Erythroblast (primary cell): ENCODE measurements around the gene OGFRL1.
"Not testable (repeated sequence)": the region's sequence is repeated elsewhere in the genome, so short reads cannot be mapped to it uniquely, and the experiment has no call there.

Experiments
- DNase-seq, 2 experiments: peaks; one replicate each; lab custom pipeline; 2025; lab: John Stamatoyannopoulos, UW
- GATA1 ChIP-seq: IDR thresholded peaks from 2 replicates; pipeline ENCODE4 v1.6.1; 2011; ENCODE audit warnings: low read depth, mild to moderate bottlenecking, control low read depth, low read length, moderate library complexity
- POLR2A ChIP-seq: IDR thresholded peaks from 2 replicates; pipeline ENCODE4 v1.6.1; 2011; ENCODE audit warnings: mild to moderate bottlenecking, low read length

The OGFRL1 gene

DNA sequence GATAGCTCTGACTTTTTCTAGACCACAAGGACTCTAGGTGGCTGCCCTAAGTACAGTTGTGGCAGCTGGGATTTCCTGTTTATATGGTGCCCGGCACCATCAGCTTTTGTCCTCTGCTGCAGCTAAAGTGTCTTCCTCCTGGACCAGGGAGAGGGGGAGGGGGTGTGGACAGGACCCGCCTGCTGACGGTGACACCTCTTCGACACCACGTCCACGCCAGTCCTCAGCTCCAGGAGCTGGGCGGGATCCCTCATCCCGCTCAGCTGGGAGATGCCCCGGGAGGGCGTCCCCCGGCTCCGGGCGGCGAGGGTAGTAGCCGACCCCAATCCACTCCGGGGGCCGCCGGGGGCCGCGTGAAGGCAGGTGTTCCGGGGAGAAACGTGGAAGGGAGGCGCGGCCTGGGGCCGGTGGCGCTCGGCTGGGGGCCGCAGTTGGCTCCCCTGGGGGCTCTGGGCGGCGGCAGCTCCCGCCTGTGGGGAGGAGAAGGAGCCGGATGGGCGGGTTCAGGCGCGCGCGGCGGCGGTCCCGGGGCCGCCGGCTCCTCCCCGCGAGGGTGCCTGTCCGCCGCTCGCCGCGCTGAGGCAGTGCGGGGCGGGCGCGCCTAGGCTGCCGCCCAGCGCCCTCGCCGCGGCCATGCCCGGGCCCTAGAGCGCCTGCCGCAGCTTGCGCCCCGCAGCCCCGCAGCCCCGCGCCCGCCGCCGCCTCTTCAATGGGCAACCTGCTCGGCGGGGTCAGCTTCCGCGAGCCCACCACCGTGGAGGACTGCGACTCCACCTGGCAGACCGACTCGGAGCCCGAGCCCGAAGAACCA lies at the start of gene OGFRL1:
Gene OGFRL1, plus strand, starts transcription at position 584 of the 811 bp plus-strand sequence. Its CDS starts 126 bp downstream, at position 710.
- TF ChIP-seq GATA1 (no peak), POLR2A (peak; percentile 47)

DNA sequence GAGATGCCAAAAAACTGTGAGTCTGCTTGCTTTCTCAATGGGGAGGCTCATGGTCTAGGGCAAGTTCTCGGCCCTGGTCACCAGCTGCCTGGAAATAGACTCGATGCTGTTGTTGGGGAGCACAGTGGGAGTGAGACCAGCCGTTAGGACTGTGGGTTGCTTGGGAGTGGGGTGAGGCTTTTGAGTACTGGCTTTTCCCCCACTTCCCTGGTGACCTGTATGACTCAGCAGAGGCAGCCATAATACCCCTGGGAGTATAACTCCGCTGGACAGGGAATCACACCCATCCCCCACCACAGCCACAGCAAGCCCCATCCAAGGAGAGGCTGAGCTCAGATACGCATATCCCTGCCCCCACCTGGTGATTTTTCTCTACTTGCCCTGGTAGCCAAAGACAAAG lies 48.9 kb upstream of the OGFRL1 start:
- DNase-seq = no peak
- TF ChIP-seq GATA1 (no peak), POLR2A (no peak)

More for the DNA sequence above, at the start of gene OGFRL1:
- peak; percentile 75 to 83 for DNase-seq

DNA sequence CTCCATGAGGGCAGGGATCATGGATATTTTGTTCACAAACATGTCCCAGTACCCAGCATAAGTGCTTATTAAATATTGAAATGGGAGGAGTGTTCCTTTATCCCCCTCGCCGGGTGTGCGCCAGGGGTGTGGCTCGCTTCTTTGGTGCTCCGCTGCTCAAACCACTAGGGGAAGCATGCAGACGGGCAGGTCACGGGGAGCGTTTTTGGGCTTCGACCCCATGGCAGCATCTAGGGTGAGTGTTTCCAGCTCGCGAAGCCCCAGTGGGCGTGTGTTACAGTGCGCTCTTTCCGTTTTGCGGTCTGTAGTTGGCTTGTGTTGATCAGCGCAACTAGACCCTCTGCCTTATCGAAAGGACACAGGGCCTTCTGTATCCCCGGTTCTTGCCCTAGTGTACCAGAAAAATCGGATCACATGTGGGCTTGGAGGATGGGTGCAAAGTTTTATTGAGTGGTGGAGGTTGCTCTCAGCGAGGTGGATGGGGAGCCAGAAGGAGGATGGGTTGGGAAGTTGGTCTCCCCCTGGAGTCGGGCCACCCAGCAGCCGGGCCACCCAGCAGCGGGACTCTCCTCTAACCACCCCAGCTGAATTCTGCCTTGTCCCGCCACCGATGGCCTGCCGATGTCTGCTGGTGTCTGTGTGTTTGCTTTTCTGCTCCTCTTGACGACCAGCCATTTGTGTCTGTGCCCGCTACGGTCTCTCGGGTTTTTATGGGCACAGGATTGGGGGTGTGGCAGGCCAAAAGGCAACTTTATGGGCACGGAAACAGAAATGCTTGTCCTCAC lies 43.2 kb upstream of the OGFRL1 start:
- TF ChIP-seq POLR2A = no peak
- TF ChIP-seq GATA1 = no peak
- no peak for DNase-seq

DNA sequence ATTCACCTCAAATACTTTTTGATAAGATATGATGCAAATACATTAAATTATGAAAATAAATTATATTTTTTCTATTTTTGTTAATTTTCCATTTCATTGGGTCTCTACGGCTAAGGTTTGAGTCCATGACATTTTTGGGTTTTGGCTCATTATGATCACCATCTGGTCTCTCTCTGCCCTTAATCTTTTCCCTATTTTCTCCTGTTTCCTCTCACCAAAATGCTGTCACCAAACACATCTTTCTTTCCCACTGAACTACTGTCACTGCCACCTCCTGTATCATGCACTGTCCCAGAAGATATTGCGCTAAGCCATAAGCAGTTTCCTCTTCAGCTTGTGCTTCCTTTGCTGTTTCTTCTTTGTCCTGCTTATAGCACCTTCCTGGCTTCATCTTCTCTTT lies 42.0 kb upstream of the OGFRL1 start:
- no peak for DNase-seq
- TF ChIP-seq POLR2A (no peak), GATA1 (no peak)

DNA sequence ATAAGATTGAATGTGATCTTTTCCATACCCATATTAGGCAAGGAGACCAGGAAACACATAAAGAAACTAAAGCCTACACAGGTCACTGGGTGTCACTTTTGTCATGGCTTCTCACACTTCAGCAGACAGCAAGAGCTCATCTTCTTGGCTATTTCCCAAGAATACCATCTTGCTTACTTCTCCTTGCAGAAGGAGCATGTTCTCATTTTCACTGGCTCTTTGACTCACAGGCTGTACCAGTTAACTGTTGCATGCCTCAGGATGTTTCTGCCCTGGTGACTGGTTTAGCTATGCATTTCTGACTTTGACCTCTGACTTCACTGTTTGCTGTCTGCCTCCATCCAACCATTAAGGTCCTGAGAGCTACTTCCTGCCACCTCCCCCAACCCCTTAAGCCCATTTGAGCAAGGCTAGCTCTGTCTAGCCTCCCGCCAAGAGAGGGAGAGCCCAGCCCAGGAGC lies 40.3 kb upstream of the OGFRL1 start:
- no peak for DNase-seq
- TF ChIP-seq GATA1 (no peak), POLR2A (no peak)

DNA sequence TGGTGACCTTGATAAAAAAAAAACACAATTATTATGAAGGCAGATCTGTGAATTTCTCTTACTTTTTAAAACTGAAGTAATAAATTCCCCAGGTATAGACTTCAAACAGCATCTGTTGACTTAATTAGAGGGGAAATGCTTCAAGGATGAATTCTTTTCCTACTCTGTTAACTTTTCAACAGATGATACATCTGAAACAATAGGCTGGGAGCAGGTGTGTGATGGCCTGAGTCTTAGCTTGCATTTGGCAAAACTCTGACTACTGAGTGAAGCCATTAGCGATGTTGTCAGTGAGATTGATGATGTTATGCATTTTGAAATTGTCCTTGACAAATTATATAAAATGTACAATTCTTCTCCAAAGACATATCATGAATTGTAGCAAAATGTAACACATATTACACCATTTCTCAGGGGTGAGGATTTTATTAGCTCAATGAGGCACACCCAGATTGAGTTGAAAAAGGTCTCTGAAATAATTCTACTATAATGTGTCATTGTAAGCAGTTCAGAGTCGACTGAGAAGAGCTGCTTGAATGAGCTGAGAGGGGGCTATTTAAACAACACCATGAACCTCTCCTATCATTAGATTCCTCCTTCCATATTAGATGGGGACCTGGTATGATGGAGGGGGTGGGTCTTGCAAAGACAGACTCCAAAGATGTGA lies 39.6 kb upstream of the OGFRL1 start:
- TF ChIP-seq POLR2A (no peak), GATA1 (no peak)

DNA sequence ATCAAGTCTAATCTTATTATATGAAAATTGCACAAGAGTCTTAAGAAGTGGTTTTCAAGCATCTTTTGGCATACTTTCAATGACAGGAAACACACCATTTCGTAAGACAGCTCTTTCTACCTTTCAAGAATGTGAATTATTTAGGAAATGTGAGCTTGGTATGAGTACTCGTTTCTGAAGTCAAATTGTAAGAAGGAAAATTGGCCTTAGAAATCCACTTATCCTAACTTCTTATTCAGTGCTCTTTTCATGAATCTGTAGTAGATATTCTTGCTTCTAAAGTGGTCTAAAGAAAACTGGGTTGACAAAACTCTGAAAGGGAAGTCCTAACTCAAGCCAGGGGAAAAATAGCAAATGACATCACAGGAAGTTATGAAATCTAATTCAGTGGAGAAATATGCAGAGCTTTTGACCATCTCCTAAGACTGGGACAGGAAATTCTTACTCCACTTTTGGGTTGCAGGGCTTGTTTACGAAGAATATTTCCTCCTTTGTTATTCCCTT lies 38.5 kb upstream of the OGFRL1 start:
- TF ChIP-seq GATA1 (no peak), POLR2A (no peak)
- DNase-seq = no peak

More for the DNA sequence above, 39.6 kb upstream of the OGFRL1 start:
- no peak for DNase-seq

DNA sequence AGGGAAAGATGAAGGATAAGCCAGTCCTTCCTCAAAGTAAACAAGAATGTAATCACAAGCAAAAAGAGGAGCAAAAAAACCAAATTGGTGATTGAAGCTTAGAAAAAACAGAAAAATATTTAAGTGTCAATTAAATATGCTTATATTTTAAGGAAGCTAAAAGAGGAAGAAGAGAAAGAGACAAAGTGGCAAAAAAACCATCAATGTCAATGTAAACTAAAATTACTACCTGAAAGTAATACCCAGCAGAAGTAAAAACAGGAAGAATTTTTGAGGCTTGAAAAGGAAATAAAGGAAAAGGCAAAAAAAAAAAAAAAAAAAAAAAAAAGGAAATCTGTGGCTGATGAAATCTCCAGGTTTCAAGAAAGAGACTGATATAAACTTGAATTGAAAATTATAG lies 36.2 kb upstream of the OGFRL1 start:
- TF ChIP-seq POLR2A = no peak
- no peak for TF ChIP-seq GATA1
- no peak for DNase-seq

DNA sequence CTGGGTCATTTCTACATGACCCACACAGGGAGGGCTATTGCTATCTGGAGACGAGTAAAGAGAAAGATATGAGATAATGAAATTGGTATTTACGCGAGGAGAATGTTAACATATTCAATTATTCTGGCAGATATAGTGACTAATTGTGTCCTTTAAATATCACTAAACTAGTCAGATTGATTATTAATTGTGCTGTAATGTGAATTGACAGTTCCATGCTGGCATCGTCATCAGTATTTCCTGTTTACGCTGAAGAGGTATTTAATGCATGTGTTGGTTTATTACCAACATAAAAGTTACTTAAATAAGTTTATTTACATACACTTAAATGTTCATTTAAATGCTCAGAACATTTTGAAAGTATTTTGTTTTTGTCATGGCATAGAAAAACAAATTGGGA lies 35.7 kb upstream of the OGFRL1 start:
- DNase-seq = no peak

DNA sequence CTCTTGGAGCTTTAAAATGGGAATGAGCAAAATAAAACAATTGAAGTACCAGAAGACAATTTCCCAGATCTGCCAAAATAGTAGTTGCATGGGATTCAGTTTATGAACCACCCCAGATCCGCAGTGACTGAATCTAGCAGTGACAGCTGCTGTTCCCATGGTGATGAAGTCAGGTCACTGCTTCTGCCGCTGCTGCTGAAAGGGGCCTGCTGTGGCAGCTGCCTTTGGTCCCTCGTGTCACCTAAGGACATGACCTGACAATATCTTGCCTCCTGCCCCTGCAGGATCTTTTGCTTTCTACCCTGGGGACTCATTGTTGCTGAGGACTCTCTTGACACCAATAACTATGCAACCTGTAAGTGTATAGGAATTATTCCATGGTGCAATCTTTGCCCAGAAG lies 34.3 kb upstream of the OGFRL1 start:
- no peak for TF ChIP-seq GATA1
- no peak for TF ChIP-seq POLR2A
- DNase-seq = no peak

More for the DNA sequence above, 35.7 kb upstream of the OGFRL1 start:
- TF ChIP-seq POLR2A (no peak), GATA1 (no peak)

DNA sequence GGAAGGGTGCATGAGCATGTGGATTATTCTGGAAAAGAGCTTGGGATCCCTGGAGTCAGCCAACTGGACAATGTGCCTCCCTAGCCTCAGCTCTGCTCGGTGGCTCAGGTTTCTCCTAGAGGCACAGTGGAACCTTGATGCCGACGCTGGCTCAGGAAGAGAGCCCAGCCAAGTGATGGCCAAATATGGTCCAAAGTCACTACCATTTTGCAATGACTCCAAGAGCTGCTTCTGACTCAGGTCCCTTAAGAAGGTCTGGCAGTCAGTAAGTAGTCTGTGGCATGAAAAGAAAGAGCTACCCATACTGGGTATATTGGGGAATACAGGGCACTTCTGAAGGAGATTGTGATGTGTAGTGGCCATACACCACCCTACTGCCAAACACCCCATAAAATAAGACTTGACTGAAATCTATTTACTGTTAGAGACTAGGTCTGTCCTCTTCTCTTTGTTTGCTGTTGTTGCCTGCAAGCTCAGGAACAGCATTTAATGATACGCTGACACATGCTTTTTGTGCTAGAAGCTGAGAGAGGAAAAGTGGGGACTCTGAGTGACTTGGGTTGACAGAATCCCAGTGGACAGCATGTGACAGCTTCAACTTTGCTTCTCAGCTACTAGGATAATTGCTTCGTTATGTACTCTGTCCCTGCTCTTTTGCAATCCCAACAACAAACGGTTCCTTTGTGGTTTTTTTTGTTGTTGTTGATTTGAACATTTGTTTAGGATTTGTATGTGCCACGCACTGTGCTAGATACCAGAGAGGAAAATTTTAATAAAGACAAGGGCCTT lies 30.3 kb upstream of the OGFRL1 start:
- TF ChIP-seq GATA1 (no peak), POLR2A (no peak)
- DNase-seq = no peak

DNA sequence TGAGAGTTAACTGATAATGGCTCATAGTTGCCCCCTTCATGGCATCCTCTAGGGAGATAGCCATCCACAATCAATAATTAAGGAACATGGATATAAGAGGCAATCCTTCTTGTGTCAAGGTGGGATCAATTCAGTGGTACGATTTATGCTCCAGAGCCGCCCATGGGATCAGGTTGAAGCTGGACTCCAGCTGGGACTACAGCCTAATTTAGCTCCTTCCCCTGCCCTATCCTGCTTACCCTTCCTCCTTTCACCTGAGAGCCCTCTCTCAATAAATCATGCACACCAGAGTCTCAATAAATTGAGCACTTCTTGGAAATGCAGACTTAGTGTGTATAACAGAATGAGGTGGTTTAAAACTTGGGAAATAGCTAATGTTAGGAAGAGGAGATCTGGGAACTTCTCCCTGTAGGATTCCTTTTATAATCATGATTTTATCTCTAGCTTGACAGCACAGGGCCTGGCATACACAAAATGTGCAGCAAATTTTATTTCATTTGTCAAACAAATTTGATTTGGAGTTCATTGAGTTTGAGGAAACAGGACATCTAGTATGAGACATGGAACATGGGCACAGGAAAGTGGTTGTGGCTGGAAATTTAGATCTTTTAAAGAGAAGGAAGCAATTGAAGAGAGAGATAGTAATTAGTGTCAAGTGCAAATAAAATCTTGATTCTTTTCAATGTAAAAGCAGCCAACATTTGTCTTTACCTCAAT lies 28.6 kb upstream of the OGFRL1 start:
- no peak for DNase-seq
- TF ChIP-seq POLR2A = no peak
- no peak for TF ChIP-seq GATA1

DNA sequence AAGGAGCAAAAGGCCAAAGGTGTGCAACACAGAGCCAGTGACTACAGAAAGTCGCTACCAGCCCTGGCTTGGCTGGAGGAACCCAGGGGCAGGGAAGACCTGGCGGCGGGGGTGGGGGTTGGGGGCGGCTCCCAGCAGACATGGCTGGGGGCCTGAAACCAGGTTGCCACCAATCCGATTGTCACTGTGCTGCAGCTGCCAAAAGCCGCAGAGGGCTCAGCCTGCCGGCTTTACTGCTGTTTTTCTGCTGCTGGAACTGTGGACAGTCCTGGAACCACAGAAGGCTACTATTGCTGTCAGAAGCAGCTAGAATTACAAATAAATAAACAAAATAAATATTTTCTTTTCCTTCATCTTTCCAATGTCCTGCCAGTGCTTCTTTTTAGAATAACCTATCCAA lies 25.7 kb upstream of the OGFRL1 start:
- TF ChIP-seq GATA1 = no peak
- no peak for TF ChIP-seq POLR2A
- no peak for DNase-seq

DNA sequence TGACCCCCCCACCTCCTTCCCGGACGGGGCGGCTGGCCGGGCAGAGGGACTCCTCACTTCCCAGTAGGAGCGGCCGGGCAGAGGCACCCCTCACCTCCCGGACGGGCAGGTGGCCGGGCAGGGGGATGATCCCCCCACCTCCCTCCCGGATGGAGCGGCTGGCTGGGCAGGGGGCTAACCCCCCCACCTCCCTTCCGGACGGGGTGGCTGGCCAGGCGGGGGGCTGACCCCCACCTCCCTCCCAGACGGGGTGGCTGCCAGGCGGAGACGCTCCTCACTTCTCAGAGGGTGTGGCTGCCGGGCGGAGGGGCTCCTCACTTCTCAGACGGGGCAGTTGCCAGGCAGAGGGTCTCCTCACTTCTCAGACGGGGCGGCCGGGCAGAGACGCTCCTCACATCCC lies 22.2 kb upstream of the OGFRL1 start:
- not testable (repeated sequence) for DNase-seq
